NT2/D1 (cell line): ENCODE measurements around the gene NSA2.

Source experiments
- SUZ12 ChIP-seq: IDR thresholded peaks from 2 replicates; pipeline ENCODE4 v1.6.1; 2011; ENCODE audit not compliant: insufficient read length, insufficient read depth; ENCODE audit errors: extremely low read depth
- ZNF274 ChIP-seq: IDR thresholded peaks from 2 replicates; pipeline ENCODE4 v1.6.1; 2011; ENCODE audit warnings: mild to moderate bottlenecking, low read depth, low read length

GRCh38 chr5:74766849-74767578 lies at the start of gene NSA2, which contains the start of gene GFM2:
- TF ChIP-seq SUZ12 (no peak), ZNF274 (no peak)
